Measurements from ENCODE around the gene BTBD16.

GRCh38 chr10:122380703-122381102, 109.6 kb downstream of the BTBD16 start:
- TF ChIP-seq CTCF (IDR thresholded peaks at IDR 0.05; ENCODE audit: low read depth, low read length) (no peak), EZH2phosphoT487 (IDR thresholded peaks at IDR 0.05; ENCODE audit: low read depth) (no peak)

All from OCI-LY3 (cell line).